ENCODE data around the gene PRKD3. TPM values are rescaled to one million over a fixed set of nuclear protein-coding genes. Genes with fewer than 3 reads are reported as not detected.

The PRKD3 gene
- total RNA-seq, 4 donors from 2014 or later, result 31.8 to 47.3 (median 36.3) TPM

DNA sequence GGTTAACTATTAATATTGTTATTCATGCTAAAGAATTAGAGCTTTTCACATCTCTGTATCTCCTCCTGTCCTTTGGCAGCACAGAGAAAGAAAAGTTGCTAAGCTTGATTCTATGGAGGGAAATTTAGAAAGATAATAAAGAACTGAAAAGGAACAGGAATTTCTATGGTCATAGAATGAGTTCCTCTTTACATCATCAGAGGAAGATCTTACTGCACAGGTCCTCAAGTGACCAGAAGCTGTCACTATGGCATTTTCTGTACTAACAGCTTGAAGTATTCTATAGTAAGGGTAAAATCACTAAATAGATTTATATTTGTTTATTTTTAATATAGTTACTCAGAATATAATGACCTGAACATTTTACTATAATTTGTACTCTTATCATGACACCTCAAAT is 6.0 kb upstream of the PRKD3 start:
- intact Hi-C loops (cut with DNase I), result no loop called here
- Histone ChIP-seq H3K9me3 (no peaks in the 10 kb centered on the region), H3K36me3 (no peaks in the 10 kb centered on the region), H3K27ac (replicated peaks in 1 of 4) (no peak overlapping the region), H3K4me3 (no peak overlapping the region), H3K4me1 (peaks cover 5 to 12% (median 10%) of the 10 kb centered on the region in 4 donors), H3K27me3 (no peaks in the 10 kb centered on the region)
- no peak for TF ChIP-seq EP300 (IDR thresholded peaks at IDR 0.05)
- no peak for TF ChIP-seq POLR2A (IDR thresholded peaks at IDR 0.05; ENCODE audit: low read depth)
- TF ChIP-seq, protein P1, sequence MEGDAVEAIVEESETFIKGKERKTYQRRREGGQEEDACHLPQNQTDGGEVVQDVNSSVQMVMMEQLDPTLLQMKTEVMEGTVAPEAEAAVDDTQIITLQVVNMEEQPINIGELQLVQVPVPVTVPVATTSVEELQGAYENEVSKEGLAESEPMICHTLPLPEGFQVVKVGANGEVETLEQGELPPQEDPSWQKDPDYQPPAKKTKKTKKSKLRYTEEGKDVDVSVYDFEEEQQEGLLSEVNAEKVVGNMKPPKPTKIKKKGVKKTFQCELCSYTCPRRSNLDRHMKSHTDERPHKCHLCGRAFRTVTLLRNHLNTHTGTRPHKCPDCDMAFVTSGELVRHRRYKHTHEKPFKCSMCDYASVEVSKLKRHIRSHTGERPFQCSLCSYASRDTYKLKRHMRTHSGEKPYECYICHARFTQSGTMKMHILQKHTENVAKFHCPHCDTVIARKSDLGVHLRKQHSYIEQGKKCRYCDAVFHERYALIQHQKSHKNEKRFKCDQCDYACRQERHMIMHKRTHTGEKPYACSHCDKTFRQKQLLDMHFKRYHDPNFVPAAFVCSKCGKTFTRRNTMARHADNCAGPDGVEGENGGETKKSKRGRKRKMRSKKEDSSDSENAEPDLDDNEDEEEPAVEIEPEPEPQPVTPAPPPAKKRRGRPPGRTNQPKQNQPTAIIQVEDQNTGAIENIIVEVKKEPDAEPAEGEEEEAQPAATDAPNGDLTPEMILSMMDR (IDR thresholded peaks at IDR 0.05), result no peak
- TF ChIP-seq POLR2AphosphoS5 (IDR thresholded peaks at IDR 0.05), result no peak
- no peak for DNase-seq (ENCODE audit: extremely low spot score)

DNA sequence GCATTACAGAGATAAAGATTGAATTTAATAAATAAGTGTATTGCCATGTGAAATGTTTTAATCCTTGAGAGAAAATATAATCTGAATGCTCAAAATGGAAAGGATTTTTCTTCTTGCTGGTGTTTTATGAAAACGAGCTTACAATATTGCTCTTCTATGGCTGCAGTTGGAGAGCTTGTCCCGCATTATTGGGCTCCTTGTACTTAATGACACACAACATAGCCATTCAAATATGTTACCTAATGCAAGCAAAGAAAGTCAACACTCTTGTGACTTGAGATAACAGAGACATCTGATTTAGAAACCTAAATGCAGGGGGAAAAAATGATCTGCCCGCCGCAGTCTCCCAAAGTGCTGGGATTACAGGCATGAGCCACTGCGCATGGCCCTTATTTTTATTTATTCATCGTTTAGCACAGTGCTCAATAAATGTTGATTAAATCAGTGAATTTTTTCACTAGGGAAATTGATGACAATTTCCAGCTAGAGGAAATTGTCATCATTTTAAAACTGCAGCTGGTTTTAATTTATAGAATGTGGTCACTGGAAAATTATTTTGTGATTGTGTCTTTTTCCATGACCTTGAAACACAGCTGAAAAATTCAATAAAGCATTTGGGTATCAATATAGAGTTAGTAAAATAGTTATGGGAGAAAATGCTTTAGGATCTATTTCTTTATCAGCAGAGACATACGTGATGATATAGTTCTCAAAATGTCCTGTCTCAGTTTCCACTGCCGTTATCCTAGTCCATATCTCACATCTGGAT is 2.4 kb upstream of the PRKD3 start:
- 81% methylated on average over 8 of the region's 8 CpGs for WGBS
- DNase-seq (ENCODE audit: extremely low spot score), result no peak
- Histone ChIP-seq H3K4me1 (peaks cover 20 to 30% (median 26%) of the 10 kb centered on the region in 4 donors), H3K4me3 (peak overlapping the region; percentile 75 to 94 (median 87)), H3K9me3 (no peaks in the 10 kb centered on the region), H3K36me3 (no peaks in the 10 kb centered on the region), H3K27ac (replicated peaks in 1 of 4) (peak overlapping the region; percentile 93 to 94 (median 94)), H3K27me3 (no peaks in the 10 kb centered on the region)
- intact Hi-C loops (cut with DNase I), result no loop called here
- TF ChIP-seq POLR2A (IDR thresholded peaks at IDR 0.05; ENCODE audit: low read depth) (no peak), EP300 (IDR thresholded peaks at IDR 0.05) (no peak), POLR2AphosphoS5 (IDR thresholded peaks at IDR 0.05) (no peak)
- TF ChIP-seq, protein P1 (IDR thresholded peaks at IDR 0.05), result no peak

DNA sequence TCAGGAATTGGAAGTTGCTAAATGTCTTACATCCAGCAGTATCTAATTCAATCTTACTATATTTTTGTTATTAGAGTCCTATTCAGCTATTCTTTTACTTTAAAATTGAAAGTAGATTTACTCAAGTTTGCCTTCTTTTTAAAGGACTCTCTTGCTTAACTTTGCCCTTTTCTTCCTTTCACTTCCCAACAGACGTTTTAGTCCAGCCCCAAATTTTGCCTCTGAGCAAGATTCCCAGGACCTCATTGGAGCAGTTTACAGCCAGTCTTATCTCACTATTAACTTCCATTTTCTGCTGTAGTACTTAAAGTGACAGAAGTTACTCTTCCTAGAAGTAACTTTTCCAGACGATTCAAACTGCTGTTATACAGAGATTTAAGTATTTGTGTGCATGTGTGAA is 1.7 kb upstream of the PRKD3 start:
- DNase-seq (ENCODE audit: extremely low spot score), result no peak
- H3K9me3 ChIP-seq, result no peaks in the 10 kb centered on the region
- intact Hi-C loops (cut with DNase I), result no loop called here
- WGBS, result 4% methylated on average over 2 of the region's 2 CpGs
- H3K27me3 ChIP-seq, result no peaks in the 10 kb centered on the region
- H3K36me3 ChIP-seq, result no peaks in the 10 kb centered on the region
- peak overlapping the region; percentile 75 to 94 (median 87) for H3K4me3 ChIP-seq
- H3K4me1 ChIP-seq, result peaks cover 27 to 37% (median 34%) of the 10 kb centered on the region in 4 donors
- H3K27ac ChIP-seq (replicated peaks in 1 of 4), result peak overlapping the region; percentile 93 to 94 (median 94)
- peak in 1 of 2 donors; percentile 55 for TF ChIP-seq POLR2AphosphoS5 (IDR thresholded peaks at IDR 0.05)
- no peak for TF ChIP-seq EP300 (IDR thresholded peaks at IDR 0.05)

DNA sequence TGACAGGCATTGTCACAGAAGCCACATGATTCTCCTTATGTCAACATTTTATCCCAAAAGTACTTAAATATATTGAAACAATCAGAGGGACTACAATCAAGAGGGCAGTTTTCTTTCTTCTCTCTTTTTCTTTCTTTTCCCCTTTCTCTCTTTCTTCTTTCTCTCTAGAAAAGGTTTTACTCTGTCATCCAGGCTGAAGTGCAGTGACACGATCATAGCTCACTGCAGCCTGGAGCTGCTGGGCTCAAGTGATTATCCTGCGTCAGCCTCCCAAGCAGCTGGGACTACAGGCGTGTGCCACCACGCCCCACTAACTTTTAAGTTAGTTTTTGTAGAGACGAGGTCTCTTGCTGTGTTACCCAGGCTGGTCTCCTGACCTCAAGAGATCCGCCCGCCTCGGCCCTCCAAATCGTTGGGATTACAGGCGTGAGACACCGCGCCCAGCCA is 1.0 kb upstream of the PRKD3 start:
- TF ChIP-seq POLR2AphosphoS5 (IDR thresholded peaks at IDR 0.05), result no peak
- no peak for TF ChIP-seq POLR2A (IDR thresholded peaks at IDR 0.05; ENCODE audit: low read depth)
- TF ChIP-seq, protein P1 (IDR thresholded peaks at IDR 0.05), result no peak
- TF ChIP-seq EP300 (IDR thresholded peaks at IDR 0.05), result no peak
- peaks cover 30 to 44% (median 39%) of the 10 kb centered on the region in 4 donors for H3K4me1 ChIP-seq
- H3K4me3 ChIP-seq, result peak overlapping the region; percentile 75 to 94 (median 87)
- no peaks in the 10 kb centered on the region for H3K27me3 ChIP-seq
- peak overlapping the region; percentile 93 to 94 (median 94) for H3K27ac ChIP-seq (replicated peaks in 1 of 4)
- 92% methylated on average over 12 of the region's 12 CpGs for WGBS
- intact Hi-C loops (cut with DNase I), result no loop called here
- no peaks in the 10 kb centered on the region for H3K36me3 ChIP-seq
- DNase-seq (ENCODE audit: extremely low spot score), result no peak
- no peaks in the 10 kb centered on the region for H3K9me3 ChIP-seq

DNA sequence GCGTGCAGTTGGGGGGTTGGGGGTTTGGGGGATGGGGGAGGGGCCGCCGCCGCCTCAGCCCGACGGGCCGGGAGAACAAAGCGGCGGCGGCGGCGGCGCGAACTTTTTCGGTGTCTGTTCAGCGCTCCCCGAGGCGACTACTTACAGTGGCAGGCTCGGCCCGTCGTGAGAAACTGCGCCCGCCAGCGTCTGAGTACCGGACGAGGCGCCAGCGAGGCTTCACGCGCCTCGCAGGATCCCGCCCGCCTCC is 172 bp downstream of the PRKD3 start:
- TF ChIP-seq POLR2AphosphoS5 (IDR thresholded peaks at IDR 0.05) (peak; percentile 77 to 89), EP300 (IDR thresholded peaks at IDR 0.05) (no peak)
- TF ChIP-seq, protein P1 (IDR thresholded peaks at IDR 0.05), result no peak
- Histone ChIP-seq H3K4me3 (peak overlapping the region; percentile 75 to 94 (median 87)), H3K9me3 (no peaks in the 10 kb centered on the region), H3K36me3 (no peaks in the 10 kb centered on the region), H3K27me3 (no peaks in the 10 kb centered on the region), H3K27ac (replicated peaks in 1 of 4) (peak overlapping the region; percentile 93 to 94 (median 94)), H3K4me1 (peaks cover 30 to 56% (median 47%) of the 10 kb centered on the region in 4 donors)
- WGBS, result 0% methylated on average over 13 of the region's 33 CpGs
- intact Hi-C loops (cut with DNase I), result loop anchor here (5.0 kb wide), 1 partner anchor 92 kb away; the partner anchor contains the start of genes CEBPZ and NDUFAF7
- DNase-seq (ENCODE audit: extremely low spot score), result no peak

All from esophagus muscularis mucosa (tissue), 4 donors.